ENCODE measurements around the gene B3GALT4. TPM values are rescaled to one million over a fixed set of nuclear protein-coding genes. Genes with fewer than 3 reads are reported as not detected.
A peak's percentile ranks its signal among the peaks of the same experiment; 100 is the strongest.

B3GALT4 gene
- total and polyA plus RNA-seq, 2 of the 13 experiments (the other 11 are each of a cell fraction or from before 2014, with no cell fraction given) = 0.04 to 0.27 TPM

DNA sequence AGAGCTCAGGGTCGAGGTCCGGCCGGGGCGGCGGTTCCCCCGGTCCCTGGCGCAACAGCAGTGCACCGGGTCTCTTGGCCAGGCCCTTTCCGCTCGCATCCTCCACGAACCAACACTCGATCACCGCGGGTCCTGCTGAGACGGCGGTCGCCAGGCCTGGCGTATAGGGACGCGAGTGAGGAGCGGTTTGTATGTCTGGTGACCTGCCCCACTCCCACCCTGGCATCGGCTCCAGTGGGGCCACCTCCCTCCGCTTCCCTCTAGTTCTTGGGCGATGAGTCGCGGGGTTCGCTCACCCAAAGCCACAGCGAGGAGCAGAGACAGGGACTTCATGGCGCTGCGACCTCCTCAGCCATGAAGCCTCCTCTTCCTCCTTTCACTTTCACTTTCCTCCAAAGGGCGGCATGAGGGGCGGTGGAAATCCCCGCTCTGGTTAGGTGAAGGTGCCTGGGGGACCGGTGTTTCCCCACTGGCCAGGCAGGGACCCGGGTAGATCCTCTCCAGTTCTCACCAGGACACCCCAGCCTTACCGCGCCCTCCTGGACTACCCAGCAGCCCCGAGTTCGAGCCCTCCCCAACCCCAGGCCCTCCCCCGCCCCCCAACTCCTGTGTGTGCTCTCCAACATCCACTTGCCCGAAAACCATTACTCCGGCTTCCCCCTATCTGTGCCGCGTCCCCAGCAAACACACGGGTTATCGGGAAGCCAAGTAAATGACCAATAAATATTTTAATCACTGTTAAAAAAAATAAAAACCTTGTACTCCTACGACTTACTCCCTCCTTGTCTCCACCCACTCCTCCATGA is 37.0 kb downstream of the B3GALT4 start, which contains the start of gene TAPBP (continued):
- TF ChIP-seq, protein P1, sequence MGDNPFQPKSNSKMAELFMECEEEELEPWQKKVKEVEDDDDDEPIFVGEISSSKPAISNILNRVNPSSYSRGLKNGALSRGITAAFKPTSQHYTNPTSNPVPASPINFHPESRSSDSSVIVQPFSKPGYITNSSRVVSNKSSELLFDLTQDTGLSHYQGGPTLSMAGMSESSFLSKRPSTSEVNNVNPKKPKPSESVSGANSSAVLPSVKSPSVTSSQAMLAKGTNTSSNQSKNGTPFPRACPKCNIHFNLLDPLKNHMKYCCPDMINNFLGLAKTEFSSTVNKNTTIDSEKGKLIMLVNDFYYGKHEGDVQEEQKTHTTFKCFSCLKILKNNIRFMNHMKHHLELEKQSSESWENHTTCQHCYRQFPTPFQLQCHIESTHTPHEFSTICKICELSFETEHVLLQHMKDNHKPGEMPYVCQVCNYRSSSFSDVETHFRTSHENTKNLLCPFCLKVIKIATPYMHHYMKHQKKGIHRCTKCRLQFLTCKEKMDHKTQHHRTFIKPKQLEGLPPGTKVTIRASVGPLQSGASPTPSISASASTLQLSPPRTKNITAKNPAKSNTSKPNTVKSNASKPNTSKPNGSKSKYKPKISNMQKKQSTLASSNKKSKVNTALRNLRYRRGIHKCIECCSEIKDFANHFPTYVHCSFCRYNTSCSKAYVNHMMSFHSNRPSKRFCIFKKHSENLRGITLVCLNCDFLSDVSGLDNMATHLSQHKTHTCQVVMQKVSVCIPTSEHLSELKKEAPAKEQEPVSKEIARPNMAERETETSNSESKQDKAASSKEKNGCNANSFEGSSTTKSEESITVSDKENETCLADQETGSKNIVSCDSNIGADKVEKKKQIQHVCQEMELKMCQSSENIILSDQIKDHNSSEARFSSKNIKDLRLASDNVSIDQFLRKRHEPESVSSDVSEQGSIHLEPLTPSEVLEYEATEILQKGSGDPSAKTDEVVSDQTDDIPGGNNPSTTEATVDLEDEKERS (CRISPR knock-in tag; IDR thresholded peaks at IDR 0.05) = no peak
- TF ChIP-seq KAT8 (CRISPR knock-in tag; IDR thresholded peaks at IDR 0.05) (peak; percentile 48; the same call in 1 of the 2 replicates), ZSCAN22 (CRISPR knock-in tag; IDR thresholded peaks at IDR 0.05) (no peak), ZNF572 (CRISPR knock-in tag; IDR thresholded peaks at IDR 0.05) (no peak), PHF20 (CRISPR knock-in tag; IDR thresholded peaks at IDR 0.05) (peak; percentile 71), ZNF136 (CRISPR knock-in tag; IDR thresholded peaks at IDR 0.05; ENCODE audit: low read depth) (no peak), ZNF776 (CRISPR knock-in tag; IDR thresholded peaks at IDR 0.05) (peak; percentile 28; the same call in 1 of the 2 replicates), ZNF782 (CRISPR knock-in tag; IDR thresholded peaks at IDR 0.05; ENCODE audit: borderline replicate concordance) (no peak), NR2F2 (IDR thresholded peaks at IDR 0.05; ENCODE audit: borderline replicate concordance, low read depth) (no peak), ZNF878 (CRISPR knock-in tag; IDR thresholded peaks at IDR 0.05) (no peak; the same call in 1 of the 2 replicates), EHMT2 (IDR thresholded peaks at IDR 0.05; ENCODE audit: borderline replicate concordance, low read depth, low read length) (no peak), STAT5B (CRISPR knock-in tag; IDR thresholded peaks at IDR 0.05) (no peak), ZFY (CRISPR knock-in tag; IDR thresholded peaks at IDR 0.05) (peak; percentile 87), ZNF12 (CRISPR knock-in tag; IDR thresholded peaks at IDR 0.05) (0 out of 2 replicates have a peak, but pooled peaks have one; percentile 4), ZNF337 (CRISPR knock-in tag; IDR thresholded peaks at IDR 0.05; ENCODE audit: borderline replicate concordance, low read depth) (no peak), ZNF816 (CRISPR knock-in tag; IDR thresholded peaks at IDR 0.05; ENCODE audit: borderline replicate concordance) (peak; percentile 56; the same call in 1 of the 2 replicates), ZFP37 (CRISPR knock-in tag; IDR thresholded peaks at IDR 0.05; ENCODE audit: borderline replicate concordance) (0 out of 2 replicates have a peak, but pooled peaks have one; percentile 15), HIVEP1 (CRISPR knock-in tag; IDR thresholded peaks at IDR 0.05) (peak; percentile 50; the same call in 1 of the 2 replicates), U2AF2 (IDR thresholded peaks at IDR 0.05; ENCODE audit: low read depth, low read length) (no peak), JDP2 (CRISPR knock-in tag; IDR thresholded peaks at IDR 0.05; ENCODE audit: borderline replicate concordance) (no peak), CHD4 (IDR thresholded peaks at IDR 0.05; ENCODE audit: borderline replicate concordance, low read length) (no peak), MYNN (CRISPR knock-in tag; IDR thresholded peaks at IDR 0.05; ENCODE audit: low read depth) (no peak)
- TF ChIP-seq, protein P2, sequence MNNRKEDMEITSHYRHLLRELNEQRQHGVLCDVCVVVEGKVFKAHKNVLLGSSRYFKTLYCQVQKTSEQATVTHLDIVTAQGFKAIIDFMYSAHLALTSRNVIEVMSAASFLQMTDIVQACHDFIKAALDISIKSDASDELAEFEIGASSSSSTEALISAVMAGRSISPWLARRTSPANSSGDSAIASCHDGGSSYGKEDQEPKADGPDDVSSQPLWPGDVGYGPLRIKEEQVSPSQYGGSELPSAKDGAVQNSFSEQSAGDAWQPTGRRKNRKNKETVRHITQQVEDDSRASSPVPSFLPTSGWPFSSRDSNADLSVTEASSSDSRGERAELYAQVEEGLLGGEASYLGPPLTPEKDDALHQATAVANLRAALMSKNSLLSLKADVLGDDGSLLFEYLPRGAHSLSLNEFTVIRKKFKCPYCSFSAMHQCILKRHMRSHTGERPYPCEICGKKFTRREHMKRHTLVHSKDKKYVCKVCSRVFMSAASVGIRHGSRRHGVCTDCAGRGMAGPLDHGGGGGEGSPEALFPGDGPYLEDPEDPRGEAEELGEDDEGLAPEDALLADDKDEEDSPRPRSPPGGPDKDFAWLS (CRISPR knock-in tag; IDR thresholded peaks at IDR 0.05; ENCODE audit: borderline replicate concordance) = no peak
- TF ChIP-seq, protein P3, sequence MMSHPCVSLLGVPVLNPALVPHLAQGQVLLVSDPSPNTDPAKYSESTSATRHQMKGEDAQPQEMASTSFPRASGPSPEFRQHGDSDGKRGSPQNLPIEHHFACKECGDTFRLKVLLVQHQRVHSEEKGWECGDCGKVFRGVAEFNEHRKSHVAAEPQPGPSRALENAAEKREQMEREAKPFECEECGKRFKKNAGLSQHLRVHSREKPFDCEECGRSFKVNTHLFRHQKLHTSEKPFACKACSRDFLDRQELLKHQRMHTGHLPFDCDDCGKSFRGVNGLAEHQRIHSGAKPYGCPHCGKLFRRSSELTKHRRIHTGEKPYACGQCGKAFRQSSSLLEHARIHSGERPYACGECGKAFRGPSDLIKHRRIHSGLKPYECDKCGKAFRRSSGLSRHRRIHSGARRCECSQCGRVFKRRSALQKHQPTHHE (CRISPR knock-in tag; IDR thresholded peaks at IDR 0.05; ENCODE audit: borderline replicate concordance) = no peak
